Small intestine (tissue), 7 donors: Measurements from ENCODE around the gene PAX8. TPM values are rescaled to one million over a fixed set of nuclear protein-coding genes. Genes with fewer than 3 reads are reported as not detected.

ENCODE experiments used
- DNase-seq, 2 donors: peaks; one replicate each; pipeline versions ENCODE4 v3.0.0 to v3.0.0-alpha.2; 2013
- FAIRE-seq: peaks from 2 replicates; lab custom pipeline; 2012; peaks lifted over from hg19 to GRCh38; lab: Jason Lieb, UNC
- H3K27ac ChIP-seq, 3 donors: one replicate each; pipeline ENCODE4 v1.5.1; 2013; ENCODE audit warnings: low read length in 2 of 3, mild to moderate bottlenecking in 2 of 3, control low read depth in 1 of 3, inconsistent platforms in 1 of 3, low read depth in 1 of 3, moderate library complexity in 1 of 3
- H3K27me3 ChIP-seq, 3 donors: one replicate each; pipeline ENCODE4 v1.6.1; 2013; ENCODE audit warnings: low read length in 3 of 3, inconsistent platforms in 1 of 3; ENCODE audit not compliant: control insufficient read depth in 3 of 3, insufficient read depth in 3 of 3
- H3K36me3 ChIP-seq, 3 donors: one replicate each; pipeline ENCODE4 v1.6.1; 2013; ENCODE audit warnings: low read length in 3 of 3, inconsistent platforms in 1 of 3, low read depth in 1 of 3, mild to moderate bottlenecking in 1 of 3, moderate library complexity in 1 of 3; ENCODE audit not compliant: control insufficient read depth in 3 of 3, insufficient read depth in 2 of 3
- H3K4me1 ChIP-seq, 3 donors: one replicate each; pipeline ENCODE4 v1.6.1; 2013; ENCODE audit warnings: low read length in 2 of 3, inconsistent platforms in 1 of 3, low read depth in 1 of 3, mild to moderate bottlenecking in 1 of 3, moderate library complexity in 1 of 3; ENCODE audit not compliant: control insufficient read depth in 3 of 3, insufficient read depth in 2 of 3
- H3K4me3 ChIP-seq, 3 donors: one replicate each; pipeline ENCODE4 v1.5.1; 2013; ENCODE audit warnings: low read length in 3 of 3, control low read depth in 1 of 3, inconsistent platforms in 1 of 3, low read depth in 1 of 3, mild to moderate bottlenecking in 1 of 3, moderate library complexity in 1 of 3
- H3K9me3 ChIP-seq, 2 donors: one replicate each; pipeline ENCODE4 v1.6.1; 2013; ENCODE audit warnings: low read depth in 1 of 2, low read length in 1 of 2; ENCODE audit not compliant: control insufficient read depth in 2 of 2, insufficient read depth in 1 of 2
- WGBS, 3 donors: extraction: QIAGEN DNeasy Blood & Tissue Kit; methylation state at CpG; one replicate each; pipeline ENCODE4 v1.1.7; 2013; 5-methylcytosine and 5-hydroxymethylcytosine counted together
- polyA plus RNA-seq, 4 donors: library from polyadenylated mRNA; stranded (reverse) in 3 of 4; unstranded in 1 of 4; fragments of 200-250 nt in 3 of 4; fragments of 120-200 nt in 1 of 4; gene quantifications; one replicate each; pipeline versions ENCODE4 v1.2.1 to v1.2.3, GENCODE V29; 2013
- donor health status: healthy with polysubstance abuse.
- donor health status: control.
- donor health status: control.
- donor health status: Bipolar disorder and iron deficiency.
- donor health status: healthy.

The PAX8 gene
- polyA plus RNA-seq, 4 donors: 0.45 to 5.5 (median 2.5) TPM

- FAIRE-seq (no peak), DNase-seq (peak in 1 of 2 donors; percentile 48)
- H3K9me3 ChIP-seq: no peaks in the 10 kb centered on the region
- H3K27me3 ChIP-seq: peaks cover 0 to 58% (median 20%) of the 10 kb centered on the region in 3 donors
- H3K4me1 ChIP-seq: peaks cover 0 to 31% (median 0%) of the 10 kb centered on the region in 3 donors
- no peak overlapping the region for H3K4me3 ChIP-seq
- WGBS, 3 donors: 26 to 72% (median 42%) methylated on average over 56 of the region's 56 CpGs
- H3K27ac ChIP-seq: no peak overlapping the region
- no peaks in the 10 kb centered on the region for H3K36me3 ChIP-seq
Measured at GRCh38 chr2:113277474-113278072, 1.1 kb downstream of the PAX8 start.

GRCh38 chr2:113276761-113277425 is 1.8 kb downstream of the PAX8 start:
- Histone ChIP-seq H3K4me1 (peaks cover 0 to 24% (median 0%) of the 10 kb centered on the region in 3 donors), H3K27me3 (peaks cover 0 to 65% (median 22%) of the 10 kb centered on the region in 3 donors), H3K36me3 (no peaks in the 10 kb centered on the region), H3K4me3 (no peak overlapping the region), H3K9me3 (no peaks in the 10 kb centered on the region), H3K27ac (no peak overlapping the region)
- 28 to 80% (median 53%) methylated on average over 41 of the region's 41 CpGs for WGBS, 3 donors
- FAIRE-seq (no peak), DNase-seq (peak in 1 of 2 donors; percentile 42)

GRCh38 chr2:113276216-113276760 is 2.4 kb downstream of the PAX8 start:
- no peaks in the 10 kb centered on the region for H3K36me3 ChIP-seq
- peaks cover 0 to 20% (median 0%) of the 10 kb centered on the region in 3 donors for H3K4me1 ChIP-seq
- H3K4me3 ChIP-seq: no peak overlapping the region
- H3K27me3 ChIP-seq: peaks cover 0 to 71% (median 22%) of the 10 kb centered on the region in 3 donors
- H3K9me3 ChIP-seq: no peaks in the 10 kb centered on the region
- no peak for FAIRE-seq
- no peak overlapping the region for H3K27ac ChIP-seq
- 34 to 78% (median 67%) methylated on average over 18 of the region's 18 CpGs for WGBS, 3 donors
- no peak for DNase-seq

GRCh38 chr2:113275556-113276215 is 3.0 kb downstream of the PAX8 start:
- no peaks in the 10 kb centered on the region for H3K9me3 ChIP-seq
- DNase-seq (peak in 1 of 2 donors; percentile 60), FAIRE-seq (no peak)
- WGBS, 3 donors: 20 to 69% (median 52%) methylated on average over 38 of the region's 38 CpGs
- no peak overlapping the region for H3K27ac ChIP-seq
- H3K4me3 ChIP-seq: no peak overlapping the region
- peaks cover 0 to 76% (median 22%) of the 10 kb centered on the region in 3 donors for H3K27me3 ChIP-seq
- H3K36me3 ChIP-seq: no peaks in the 10 kb centered on the region
- H3K4me1 ChIP-seq: peaks cover 0 to 20% (median 0%) of the 10 kb centered on the region in 3 donors

- H3K4me1 ChIP-seq: peaks cover 0 to 20% (median 0%) of the 10 kb centered on the region in 3 donors
- H3K27me3 ChIP-seq: peaks cover 0 to 76% (median 25%) of the 10 kb centered on the region in 3 donors
- DNase-seq: peak in 1 of 2 donors; percentile 25
- no peak for FAIRE-seq
- H3K9me3 ChIP-seq: no peaks in the 10 kb centered on the region
- H3K27ac ChIP-seq: no peak overlapping the region
- no peak overlapping the region for H3K4me3 ChIP-seq
- H3K36me3 ChIP-seq: no peaks in the 10 kb centered on the region
Measured at GRCh38 chr2:113274432-113274831, 4.3 kb downstream of the PAX8 start.

- Histone ChIP-seq H3K4me3 (no peak overlapping the region), H3K9me3 (no peaks in the 10 kb centered on the region), H3K36me3 (no peaks in the 10 kb centered on the region), H3K4me1 (peaks cover 0 to 20% (median 0%) of the 10 kb centered on the region in 3 donors), H3K27me3 (peaks cover 0 to 73% (median 25%) of the 10 kb centered on the region in 3 donors), H3K27ac (no peak overlapping the region)
- WGBS, 3 donors: 38 to 85% (median 79%) methylated on average over 9 of the region's 9 CpGs
- DNase-seq (no peak), FAIRE-seq (no peak)
Measured at GRCh38 chr2:113273981-113274380, 4.7 kb downstream of the PAX8 start.

- DNase-seq: peak in 1 of 2 donors; percentile 45
- H3K4me3 ChIP-seq: no peak overlapping the region
- H3K27ac ChIP-seq: no peak overlapping the region
- no peak for FAIRE-seq
- H3K9me3 ChIP-seq: no peaks in the 10 kb centered on the region
- 15 to 52% (median 37%) methylated on average over 8 of the region's 8 CpGs for WGBS, 3 donors
- peaks cover 0 to 64% (median 20%) of the 10 kb centered on the region in 3 donors for H3K27me3 ChIP-seq
- peaks cover 0 to 20% (median 0%) of the 10 kb centered on the region in 3 donors for H3K4me1 ChIP-seq
- H3K36me3 ChIP-seq: no peaks in the 10 kb centered on the region
Measured at GRCh38 chr2:113273027-113273551, 5.6 kb downstream of the PAX8 start.

GRCh38 chr2:113272477-113272876 is 6.2 kb downstream of the PAX8 start:
- Histone ChIP-seq H3K36me3 (no peaks in the 10 kb centered on the region), H3K4me3 (no peak overlapping the region), H3K9me3 (no peaks in the 10 kb centered on the region), H3K27me3 (peaks cover 0 to 58% (median 15%) of the 10 kb centered on the region in 3 donors), H3K27ac (no peak overlapping the region), H3K4me1 (peaks cover 0 to 19% (median 0%) of the 10 kb centered on the region in 3 donors)
- DNase-seq (no peak), FAIRE-seq (no peak)
- WGBS, 3 donors: 43 to 67% (median 64%) methylated on average over 5 of the region's 5 CpGs
